A673 (cell line): ENCODE data around the gene SNAP91.

Experiments
- EZH2 ChIP-seq: fragments of 200-600 bp; sonication (generic); IDR thresholded peaks from 2 replicates; pipeline ENCODE4 v1.6.1; 2017; ENCODE audit warnings: borderline replicate concordance, low read depth, mild to moderate bottlenecking, mixed read lengths, antibody characterized with exemption, low read length; ENCODE audit not compliant: poor library complexity, severe bottlenecking
- TF ChIP-seq, protein P1 (sequence below): fragments of 300-800, 200-600 bp; sonication (generic); conservative IDR thresholded peaks from 2 replicates; pipeline ENCODE4 v1.5.1; 2017; ENCODE audit warnings: low read depth, mild to moderate bottlenecking, antibody characterized with exemption, low read length, moderate library complexity, mixed read lengths

- TF ChIP-seq, protein P1, sequence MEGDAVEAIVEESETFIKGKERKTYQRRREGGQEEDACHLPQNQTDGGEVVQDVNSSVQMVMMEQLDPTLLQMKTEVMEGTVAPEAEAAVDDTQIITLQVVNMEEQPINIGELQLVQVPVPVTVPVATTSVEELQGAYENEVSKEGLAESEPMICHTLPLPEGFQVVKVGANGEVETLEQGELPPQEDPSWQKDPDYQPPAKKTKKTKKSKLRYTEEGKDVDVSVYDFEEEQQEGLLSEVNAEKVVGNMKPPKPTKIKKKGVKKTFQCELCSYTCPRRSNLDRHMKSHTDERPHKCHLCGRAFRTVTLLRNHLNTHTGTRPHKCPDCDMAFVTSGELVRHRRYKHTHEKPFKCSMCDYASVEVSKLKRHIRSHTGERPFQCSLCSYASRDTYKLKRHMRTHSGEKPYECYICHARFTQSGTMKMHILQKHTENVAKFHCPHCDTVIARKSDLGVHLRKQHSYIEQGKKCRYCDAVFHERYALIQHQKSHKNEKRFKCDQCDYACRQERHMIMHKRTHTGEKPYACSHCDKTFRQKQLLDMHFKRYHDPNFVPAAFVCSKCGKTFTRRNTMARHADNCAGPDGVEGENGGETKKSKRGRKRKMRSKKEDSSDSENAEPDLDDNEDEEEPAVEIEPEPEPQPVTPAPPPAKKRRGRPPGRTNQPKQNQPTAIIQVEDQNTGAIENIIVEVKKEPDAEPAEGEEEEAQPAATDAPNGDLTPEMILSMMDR = no peak
- no peak for TF ChIP-seq EZH2
These were observed 49.6 kb upstream of the SNAP91 start for GRCh38 chr6:83758533-83758932.
